Embryonic facial prominence (tissue), 1 donor: ENCODE measurements around the gene SDHB.

Experiments
- DNase-seq: peaks from one replicate; pipeline ENCODE4 v3.0.0-alpha.2; 2016; ENCODE audit errors: extremely low spot score

SDHB gene

DNA sequence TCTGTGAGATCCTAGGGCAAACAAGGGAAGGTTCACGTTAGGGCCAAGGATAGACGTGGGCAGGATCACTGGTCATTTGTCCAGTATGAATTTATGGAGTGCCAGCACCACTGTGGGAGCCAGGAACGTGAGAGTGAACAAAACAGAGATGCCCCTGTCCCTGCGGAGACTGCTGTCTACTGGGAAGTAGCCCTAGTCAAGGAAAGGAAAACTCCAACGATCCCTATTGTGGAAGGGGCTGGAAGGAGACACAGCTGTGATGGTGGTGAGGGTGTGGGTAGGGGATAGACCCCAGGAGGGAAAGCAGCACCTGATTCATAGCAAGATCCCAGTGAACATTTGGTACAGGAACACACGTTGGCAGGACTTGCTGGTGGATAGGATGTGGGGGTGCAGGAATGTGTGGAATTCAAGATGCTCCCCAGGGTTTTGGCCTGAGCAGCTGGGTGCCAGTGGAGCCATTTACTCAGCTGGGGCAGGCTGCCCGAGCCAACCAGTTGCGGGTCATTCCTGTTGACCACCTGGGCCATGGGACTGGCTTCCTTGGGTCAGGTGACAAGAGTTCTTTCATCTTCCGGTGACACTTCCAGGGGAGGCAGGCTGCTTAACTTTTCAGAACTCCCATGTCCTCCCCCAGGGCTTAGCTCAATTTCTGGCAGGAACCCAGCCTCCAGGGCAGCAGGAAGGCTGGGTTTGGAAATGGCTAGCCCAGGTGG, 40.9 kb downstream of the SDHB start:
- no peak for DNase-seq

- peak; percentile 45 for DNase-seq
Observed at GRCh38 chr1:17011439-17012307, 42.2 kb downstream of the SDHB start, which contains the start of gene ATP13A2. TSS of gene ATP13A2 (minus strand) at chr1:17011928. CDS start at chr1:17011738, 190 bp downstream.

GRCh38 chr1:17011092-17011438, 42.8 kb downstream of the SDHB start:
- DNase-seq: no peak

DNA sequence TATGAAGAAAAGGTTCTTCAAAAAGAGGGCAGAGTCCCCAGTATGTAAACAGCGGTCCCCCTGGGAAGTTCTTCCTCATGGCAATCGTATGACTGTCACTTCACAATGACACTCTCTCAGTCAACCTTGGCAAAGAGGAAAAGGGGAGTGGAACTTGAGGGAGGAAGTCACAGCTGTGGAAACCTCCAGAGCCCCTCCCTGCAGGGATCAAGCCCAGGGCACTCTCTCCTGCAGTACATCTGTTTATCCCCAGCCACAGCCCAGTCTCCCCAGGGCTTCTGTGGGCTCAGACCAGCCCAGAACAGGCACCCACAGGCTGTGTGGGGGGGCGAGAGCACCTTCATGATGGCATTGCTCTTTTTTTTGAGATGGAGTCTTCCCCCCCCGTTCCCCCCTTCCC, 44.1 kb downstream of the SDHB start:
- DNase-seq: no peak

GRCh38 chr1:17008208-17008855, 45.5 kb downstream of the SDHB start:
- DNase-seq: no peak

DNA sequence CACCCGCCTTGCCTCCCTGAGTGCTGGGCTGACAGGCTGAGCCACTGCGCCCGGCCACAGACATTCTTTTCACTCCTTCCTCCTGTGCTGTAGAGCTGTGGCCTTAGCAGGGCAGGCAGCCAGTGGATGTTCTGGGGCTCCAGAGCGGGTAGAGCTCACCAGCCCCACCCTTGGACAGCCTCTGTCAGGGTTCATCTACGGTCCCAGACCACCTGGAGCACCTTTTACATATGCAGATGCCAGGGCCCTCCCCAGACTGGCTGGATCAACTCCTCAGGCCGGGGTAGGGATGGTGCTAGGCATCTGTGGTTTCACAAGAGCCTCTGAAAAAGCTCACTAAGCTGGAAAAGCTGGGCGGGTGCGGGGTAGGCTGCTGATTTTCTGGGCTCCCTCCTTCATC, 46.7 kb downstream of the SDHB start:
- no peak for DNase-seq

DNA sequence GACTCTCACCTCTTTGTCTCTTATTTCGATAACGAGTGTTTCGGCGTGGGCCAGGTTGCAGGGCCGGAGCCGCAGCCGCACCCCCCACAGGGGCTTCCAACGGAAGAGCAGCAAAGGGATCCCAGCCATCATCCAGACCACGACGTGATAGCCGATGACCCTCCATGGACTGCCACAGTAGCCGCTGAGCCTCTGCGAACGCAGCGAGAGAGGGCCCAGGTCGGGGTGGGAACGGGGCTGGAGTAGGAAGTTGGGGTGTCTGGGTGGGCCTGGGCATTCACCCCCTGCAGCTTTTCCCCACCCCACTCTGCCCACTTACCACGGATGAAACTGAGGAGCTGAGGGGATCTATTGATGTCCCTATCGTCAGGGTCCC, 48.5 kb downstream of the SDHB start:
- no peak for DNase-seq

DNA sequence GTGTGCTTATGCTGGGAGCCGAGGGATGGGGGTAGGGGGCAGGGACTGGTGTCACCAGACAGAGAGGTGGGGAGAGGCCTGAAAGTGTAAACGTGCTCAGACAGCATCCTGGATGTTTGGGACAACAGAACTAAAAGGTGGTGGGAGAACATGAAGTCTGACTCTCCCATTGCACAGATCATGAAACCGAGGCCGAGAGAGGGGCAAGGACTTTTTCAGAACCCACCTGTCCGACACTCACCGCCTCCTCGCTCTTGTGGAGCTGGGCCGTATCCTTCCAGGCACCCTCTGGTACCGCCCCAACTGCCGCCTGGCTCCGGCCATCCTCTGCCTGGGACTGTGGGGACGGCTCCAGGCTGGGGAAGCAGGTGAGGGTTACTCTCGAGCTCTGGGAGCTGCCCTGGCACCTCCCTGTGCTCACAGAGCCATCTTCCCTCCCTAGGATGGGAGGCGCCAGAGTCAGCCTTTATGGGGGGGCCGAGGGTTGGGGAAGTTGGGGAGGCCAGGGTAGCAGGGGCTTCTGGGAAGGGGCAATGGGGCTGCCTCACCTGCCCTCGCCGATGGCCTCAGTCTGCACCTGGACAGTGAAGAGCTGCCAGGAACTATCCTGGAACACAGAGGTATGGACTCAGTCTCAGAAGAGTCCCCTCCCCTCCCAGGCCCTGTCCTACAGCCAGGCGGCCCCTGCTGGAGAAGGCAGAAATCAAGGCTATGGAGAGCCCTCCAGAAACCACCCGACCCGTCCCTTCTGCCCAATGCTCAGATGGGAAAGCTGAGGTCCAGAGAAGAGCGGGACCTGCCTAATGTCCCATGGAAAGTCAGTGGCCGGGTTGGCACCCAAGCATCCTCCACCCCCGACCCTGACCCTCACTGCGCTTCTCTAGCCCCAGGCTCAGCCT, 49.1 kb downstream of the SDHB start:
- DNase-seq: no peak

GRCh38 chr1:17002524-17002902, 51.3 kb downstream of the SDHB start:
- no peak for DNase-seq

- DNase-seq: no peak
Observed at GRCh38 chr1:17001760-17002523, 51.9 kb downstream of the SDHB start.

DNA sequence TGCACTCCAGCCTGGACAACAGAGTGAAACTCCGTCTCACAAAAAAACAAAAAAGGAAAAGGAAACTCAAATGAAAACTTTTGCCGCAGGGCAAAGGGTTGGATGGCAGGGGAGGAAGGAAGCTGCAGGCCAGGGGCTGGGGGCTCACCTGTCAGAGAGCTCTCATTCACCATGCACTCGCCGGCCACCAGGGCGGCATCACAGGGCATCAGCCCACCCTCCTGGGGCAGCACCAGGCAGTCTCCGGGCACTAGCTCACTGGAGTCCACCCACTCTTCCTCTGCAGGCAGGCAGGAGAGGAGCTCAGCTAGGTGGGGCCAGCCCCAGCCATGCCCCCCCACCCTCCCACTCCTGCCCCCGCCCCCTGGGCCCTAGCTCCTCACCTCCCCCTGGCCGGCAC, 54.0 kb downstream of the SDHB start:
- DNase-seq: no peak

DNA sequence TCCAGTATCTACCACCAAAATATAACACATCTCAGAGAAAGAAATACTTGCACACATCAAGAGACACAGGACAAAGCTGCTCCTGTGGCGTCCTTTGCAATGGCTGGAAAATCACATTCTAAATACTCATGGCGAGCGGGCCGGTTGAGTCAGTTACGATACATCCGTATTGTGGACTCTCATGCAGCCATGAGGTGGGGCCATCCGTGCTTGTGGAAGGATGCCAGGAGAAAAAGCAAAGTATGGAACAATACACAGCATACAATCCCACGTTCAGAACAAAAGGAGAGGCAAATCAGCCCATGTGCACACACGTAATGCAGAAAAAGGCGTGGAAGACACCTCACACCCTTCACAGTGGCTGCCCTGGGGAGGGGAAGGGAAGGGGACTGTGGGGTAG, 55.2 kb downstream of the SDHB start:
- DNase-seq: no peak

DNA sequence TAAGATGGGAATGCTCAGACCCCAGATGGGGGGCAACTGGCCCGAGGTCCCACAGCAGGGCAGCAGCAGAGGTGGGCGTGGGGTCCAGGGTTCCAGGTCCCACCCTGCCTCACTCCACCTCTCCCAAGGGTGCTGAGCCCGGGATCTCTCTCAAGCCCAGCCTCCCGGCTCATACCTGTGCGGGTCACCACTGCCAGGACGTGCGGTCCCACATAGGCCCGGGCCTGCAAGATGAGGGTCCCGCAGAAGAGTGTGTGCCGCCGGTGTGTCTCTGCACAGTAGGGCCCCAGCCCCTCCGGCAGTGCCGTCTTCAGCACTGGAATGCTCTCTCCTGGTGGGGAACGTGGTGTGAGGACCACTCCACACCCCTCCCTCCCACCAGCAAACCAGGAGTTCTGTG, 57.0 kb downstream of the SDHB start:
- DNase-seq: no peak

GRCh38 chr1:16993521-16994038, 60.3 kb downstream of the SDHB start:
- no peak for DNase-seq

GRCh38 chr1:16992675-16993074, 61.2 kb downstream of the SDHB start:
- no peak for DNase-seq

DNA sequence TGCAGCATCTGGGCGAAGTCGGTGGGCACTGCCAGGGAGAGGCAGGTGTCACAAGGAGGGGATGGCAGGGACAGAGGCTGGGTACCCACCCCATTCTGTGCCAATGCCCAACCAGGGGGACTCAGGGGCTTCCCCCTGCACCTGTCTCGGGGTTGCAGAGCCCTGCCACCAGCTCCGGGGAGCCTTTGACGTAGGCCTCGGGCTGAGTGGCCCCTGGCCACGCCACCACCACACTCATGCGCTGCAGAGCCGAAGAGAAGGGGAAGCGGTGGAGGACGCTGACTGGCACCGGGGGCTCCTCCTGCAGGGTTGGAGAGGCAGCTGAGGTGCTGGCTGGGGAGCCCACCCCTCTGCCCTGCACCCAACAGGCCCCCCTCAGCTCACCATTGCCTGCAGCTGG, 61.7 kb downstream of the SDHB start:
- no peak for DNase-seq

DNA sequence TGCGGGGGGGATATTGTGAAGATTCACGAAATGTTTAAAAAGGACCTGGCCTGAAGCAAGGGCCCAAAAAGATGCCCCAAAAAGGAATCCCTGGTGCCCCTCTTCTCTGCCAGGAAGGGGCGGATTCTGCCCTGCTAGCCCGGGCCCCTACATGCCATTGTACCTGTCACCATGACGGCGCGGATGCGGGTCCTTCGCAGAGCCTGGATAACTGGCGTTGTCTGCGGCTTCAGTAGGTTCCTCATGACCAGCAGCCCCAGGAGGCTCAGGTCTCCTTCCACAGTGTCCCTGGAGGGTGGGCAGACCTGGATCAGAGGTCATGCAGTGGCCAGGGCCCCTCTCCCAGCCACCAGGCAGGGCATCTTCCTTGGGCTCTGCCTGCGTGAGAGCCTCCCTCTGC, 62.3 kb downstream of the SDHB start:
- DNase-seq: no peak

- DNase-seq: no peak
Observed at GRCh38 chr1:16989676-16990391, 64.0 kb downstream of the SDHB start.

- DNase-seq: no peak
Observed at GRCh38 chr1:16988210-16988609, 65.6 kb downstream of the SDHB start.

DNA sequence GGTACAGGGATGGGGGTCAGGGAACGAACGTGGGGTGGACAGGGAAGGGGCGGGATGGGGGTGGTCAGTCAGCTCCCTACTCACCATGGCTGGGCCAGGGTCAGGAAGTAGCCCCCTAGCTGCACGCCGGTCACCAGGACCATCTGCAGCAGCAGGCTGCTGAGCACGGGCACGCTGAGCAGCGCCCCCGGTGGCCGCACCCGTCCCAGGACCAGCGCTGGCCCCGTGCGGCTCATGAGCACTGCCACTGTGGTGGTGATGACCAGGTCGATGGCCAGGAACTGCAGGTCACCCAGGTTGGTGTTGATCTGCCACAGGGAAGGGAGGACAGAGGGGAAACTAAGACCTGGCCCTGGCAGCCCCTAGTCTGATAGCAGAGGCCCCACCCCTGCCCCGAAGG, 66.9 kb downstream of the SDHB start:
- no peak for DNase-seq
